AG09319 (cell line): ENCODE data around the gene PDE7B.

Experiments used
- DNase-seq: peaks from one replicate; pipeline ENCODE4 v3.0.0-alpha.2; 2010; ENCODE audit warnings: low read depth; ENCODE audit errors: extremely low read depth
- TF ChIP-seq, protein P1 (sequence below): IDR thresholded peaks from 2 replicates; pipeline ENCODE4 v1.5.1; 2011; ENCODE audit warnings: low read depth, mild to moderate bottlenecking, inconsistent platforms, low read length, moderate library complexity

Gene PDE7B

DNA sequence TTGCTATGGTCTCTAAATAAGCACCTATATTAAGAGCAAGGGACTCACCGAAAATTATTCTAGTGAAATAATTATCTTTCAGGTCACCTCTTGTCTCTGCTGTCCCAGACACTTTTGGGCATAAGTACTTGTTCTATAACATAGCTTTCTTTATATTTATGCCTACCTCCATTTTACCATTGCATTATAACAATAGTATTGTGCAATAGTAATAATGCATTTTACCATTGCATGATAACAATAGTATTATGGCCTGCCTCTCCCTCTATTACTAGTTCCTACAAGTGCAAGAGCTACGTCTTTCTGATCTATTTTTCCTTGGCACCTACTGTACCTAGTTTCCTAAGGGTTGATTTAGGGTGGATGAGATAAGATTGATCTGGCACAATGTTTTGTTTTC, 169.2 kb downstream of the PDE7B start:
- DNase-seq: no peak
- TF ChIP-seq, protein P1, sequence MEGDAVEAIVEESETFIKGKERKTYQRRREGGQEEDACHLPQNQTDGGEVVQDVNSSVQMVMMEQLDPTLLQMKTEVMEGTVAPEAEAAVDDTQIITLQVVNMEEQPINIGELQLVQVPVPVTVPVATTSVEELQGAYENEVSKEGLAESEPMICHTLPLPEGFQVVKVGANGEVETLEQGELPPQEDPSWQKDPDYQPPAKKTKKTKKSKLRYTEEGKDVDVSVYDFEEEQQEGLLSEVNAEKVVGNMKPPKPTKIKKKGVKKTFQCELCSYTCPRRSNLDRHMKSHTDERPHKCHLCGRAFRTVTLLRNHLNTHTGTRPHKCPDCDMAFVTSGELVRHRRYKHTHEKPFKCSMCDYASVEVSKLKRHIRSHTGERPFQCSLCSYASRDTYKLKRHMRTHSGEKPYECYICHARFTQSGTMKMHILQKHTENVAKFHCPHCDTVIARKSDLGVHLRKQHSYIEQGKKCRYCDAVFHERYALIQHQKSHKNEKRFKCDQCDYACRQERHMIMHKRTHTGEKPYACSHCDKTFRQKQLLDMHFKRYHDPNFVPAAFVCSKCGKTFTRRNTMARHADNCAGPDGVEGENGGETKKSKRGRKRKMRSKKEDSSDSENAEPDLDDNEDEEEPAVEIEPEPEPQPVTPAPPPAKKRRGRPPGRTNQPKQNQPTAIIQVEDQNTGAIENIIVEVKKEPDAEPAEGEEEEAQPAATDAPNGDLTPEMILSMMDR: no peak

DNA sequence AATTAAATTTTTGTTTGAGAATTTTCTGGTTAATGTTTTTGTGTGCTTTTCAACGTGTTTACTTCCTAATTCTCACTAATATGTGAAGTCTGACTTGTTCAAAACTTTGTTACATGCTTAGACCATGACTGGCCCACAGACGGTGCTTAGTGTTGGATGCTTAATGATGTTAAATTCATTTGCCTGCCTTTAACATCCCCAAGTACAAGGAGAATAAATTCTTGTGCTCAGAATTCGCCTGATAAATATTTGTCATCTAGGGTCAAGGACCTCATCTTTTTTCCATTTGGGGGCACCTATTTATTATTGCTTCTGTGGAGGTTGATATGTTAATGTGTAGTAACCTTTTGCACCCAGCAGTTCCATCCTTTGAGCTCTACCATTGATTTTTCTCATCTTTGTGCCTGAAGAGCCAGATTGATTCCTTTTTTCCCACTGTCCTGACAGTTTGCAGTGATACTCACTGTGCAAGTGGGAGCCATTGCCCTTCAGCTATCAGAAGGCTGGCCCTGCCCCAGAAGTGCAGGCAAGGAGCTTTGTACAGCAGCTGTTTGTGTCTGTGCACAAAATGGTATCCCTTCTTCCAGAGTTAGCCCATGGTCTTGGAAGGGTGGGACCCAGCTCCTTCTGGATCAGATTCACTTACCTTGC, 170.8 kb downstream of the PDE7B start:
- no peak for DNase-seq
- TF ChIP-seq, protein P1: no peak

DNA sequence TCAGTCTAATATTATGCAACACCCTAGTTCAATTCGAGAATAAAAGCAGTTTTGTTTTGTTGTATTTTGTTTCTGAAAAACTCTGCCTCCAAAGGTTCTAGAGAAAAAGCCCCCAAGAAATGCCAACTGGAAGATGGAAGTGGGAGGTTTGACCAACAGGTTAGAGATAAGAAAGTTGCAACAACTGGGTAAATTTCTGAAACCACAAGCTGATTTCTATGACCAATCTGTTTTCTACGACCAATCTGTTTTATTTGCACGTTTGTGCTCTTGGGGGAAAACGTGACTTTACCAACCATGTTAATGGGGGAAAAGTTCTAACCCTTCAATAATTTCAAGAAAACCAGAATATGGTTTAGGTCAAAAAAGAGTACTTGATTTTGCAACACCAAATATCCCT, 173.2 kb downstream of the PDE7B start:
- TF ChIP-seq, protein P1: no peak
- DNase-seq: no peak

DNA sequence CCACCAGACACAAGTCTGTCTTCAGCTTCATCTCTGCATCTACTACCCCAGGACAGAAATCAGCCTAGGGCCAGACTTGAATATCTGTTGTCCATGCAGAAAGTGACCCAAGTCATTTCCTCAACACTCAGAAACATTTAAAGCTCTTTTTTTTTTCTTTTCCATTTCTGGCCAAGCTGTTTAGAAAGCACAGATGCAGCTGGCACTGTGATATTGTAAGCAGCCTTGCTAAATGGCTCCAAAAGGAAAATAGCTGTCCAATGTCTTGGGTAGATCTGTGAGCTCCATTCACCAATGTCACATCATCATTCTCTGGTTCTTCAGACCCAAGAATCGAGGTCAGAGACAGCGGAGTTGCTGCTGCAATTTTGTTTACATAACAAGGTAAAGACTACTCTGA, 174.2 kb downstream of the PDE7B start:
- TF ChIP-seq, protein P1: no peak
- no peak for DNase-seq

DNA sequence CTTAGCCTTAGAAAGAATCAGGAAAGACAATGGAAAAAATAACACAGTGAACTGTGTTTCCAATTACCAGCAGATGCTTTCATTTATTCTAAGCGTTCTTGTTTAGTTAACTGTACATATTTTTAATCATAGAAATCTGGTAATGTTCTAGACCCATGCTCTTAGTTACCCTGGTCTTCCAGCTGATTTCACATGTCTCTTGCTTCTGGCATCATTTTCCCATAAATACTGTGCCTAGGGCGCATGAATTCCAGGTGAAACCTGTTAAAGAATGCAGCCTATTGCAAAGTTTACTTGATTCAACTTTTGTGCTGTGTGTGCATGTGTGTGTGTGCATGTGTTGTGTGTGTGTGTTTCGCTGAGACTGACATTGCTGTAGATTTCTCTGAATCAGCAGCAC, 178.6 kb downstream of the PDE7B start:
- peak; percentile 75 for DNase-seq
- TF ChIP-seq, protein P1: no peak

DNA sequence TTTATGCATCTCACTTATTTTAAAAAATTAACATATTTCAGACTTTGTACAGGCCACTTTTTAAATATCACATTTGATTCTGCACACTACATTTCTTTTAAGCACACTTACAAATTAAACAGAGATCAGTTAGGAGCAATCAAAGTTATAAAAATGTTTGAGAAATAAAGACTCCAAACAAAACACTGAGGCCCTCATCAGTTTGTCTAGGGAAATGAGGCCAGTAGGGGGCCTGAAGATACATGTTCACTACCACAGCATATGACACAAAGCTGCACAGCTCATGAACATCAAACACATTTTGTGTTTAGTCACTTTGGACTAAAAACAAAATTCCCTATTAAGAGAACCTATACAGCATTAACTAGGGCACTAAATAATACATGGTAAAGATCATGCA, 180.5 kb downstream of the PDE7B start:
- TF ChIP-seq, protein P1: peak; percentile 46

DNA sequence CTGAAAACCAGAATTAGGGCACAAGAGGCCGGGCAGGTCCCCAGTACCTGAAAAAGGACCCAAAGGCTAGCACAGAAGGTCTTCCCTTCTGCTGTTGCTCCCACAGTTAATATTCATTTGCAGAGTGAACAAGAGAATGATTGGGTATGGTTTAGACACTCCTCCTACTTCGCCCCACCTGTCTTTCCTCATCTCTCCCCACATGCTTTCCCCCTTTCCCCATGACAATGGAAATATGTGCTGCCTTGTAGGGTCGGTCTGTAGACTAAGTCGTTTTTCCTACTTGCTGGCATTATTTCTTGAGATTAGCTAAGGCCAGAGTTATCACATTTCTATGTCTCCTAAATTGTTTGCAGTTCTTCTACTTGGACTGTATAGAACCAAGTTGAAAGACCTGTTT, 181.9 kb downstream of the PDE7B start:
- DNase-seq: no peak
- TF ChIP-seq, protein P1: no peak

More for the DNA sequence above, 180.5 kb downstream of the PDE7B start:
- DNase-seq: no peak
